Measurements from ENCODE around the gene TNKS1BP1.

GRCh38 chr11:57370941-57371340 is 46.2 kb upstream of the TNKS1BP1 start:
- no peak for TF ChIP-seq TARDBP (IDR thresholded peaks at IDR 0.05)
- no peak for TF ChIP-seq PKNOX1 (IDR thresholded peaks at IDR 0.05)
- TF ChIP-seq SP1 (IDR thresholded peaks at IDR 0.05) = no peak
